Measurements from ENCODE around the gene ATF7IP2.

ATF7IP2 gene

DNA sequence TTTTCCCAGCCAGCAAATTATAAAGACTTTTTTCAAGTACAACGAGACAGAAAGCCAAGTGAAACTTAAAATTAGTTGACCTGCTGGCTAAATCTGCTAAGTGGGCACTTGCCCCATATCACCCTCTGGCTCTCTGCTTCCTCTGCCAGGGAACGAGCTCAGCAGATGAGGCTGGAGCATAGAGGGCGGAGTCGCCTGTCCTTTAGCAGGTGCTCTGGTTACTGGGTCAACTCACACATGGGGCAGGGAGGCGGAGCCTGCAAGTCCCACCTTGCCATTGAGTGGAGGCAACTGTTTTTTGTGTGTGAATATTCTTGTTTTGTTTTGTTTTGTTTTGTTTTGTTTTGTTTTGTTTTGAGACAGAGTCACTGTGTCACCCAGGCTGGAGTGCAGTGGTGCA lies 132.0 kb downstream of the ATF7IP2 start:
- FAIRE-seq = no peak

DNA sequence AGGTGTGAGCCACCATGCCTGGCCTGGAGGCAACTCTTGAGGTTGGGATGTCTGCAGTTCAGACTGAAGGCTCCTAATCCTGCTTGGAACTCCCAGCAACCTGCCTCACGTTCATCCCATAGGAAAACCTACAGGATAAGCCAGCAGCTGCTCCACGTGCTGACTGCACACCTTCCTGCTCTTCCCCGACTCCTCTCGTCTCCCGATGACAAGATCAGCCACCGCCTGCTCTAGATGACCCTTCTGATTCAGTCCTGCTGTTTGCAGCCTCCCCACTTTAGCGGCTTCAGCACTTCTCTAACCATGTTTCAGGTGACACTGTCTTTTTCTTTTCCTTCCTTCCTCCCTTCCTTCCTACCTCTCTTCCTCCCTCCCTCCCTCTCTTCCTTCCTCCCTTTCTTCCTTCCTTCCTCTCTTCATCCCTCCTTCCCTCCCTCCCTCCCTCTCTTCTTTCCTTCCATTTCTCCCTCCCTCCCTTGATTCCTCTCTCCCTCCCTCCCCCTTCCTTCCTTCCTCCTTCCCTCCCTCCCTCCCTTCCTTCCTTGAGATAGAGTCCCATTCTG lies 132.7 kb downstream of the ATF7IP2 start:
- no peak for FAIRE-seq

- no peak for FAIRE-seq
Observed at GRCh38 chr16:10519297-10519696, 133.4 kb downstream of the ATF7IP2 start.

DNA sequence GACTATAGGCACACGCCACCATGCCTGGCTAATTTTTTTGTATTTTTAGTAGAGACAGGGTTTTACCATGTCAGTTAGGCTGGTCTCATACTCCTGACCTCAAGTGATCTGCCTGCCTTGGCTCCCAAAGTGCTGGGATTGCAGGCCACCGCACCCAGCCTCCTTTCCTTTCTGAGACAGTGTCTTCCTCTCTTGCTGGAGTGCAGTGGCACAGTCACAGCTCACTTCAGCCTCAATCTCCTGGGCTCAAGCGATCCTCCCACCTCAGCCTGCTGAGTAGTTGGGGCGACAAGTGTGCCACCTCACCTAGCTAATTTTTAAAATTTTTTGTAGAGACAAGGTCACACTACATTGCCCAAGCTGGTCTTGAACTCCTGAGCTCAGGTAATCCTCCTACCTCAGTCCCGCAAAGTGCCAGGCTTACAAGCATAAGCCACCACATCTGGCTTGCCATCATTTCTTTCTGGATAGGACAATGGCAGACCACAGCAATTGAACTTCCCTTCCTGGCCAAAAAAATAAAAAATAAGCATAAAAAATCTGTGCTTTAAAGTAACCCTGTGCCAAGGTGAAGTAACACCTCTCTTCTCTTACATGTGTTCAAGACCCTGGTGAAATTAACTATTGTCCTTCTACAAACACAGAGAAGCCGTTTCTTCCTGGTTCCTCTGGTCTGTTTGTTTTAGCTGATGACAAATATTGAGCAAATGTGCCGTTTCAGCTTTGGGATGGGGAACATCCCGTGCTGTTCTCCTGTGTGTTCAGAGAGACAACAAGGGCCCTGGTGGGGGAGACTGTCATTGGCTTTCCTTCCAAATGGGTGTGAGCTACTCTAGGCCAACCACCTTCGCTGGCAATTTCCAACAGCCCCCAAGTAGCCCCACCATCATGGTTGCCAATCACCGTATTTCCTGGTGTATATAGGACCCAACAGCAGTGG lies 134.3 kb downstream of the ATF7IP2 start:
- no peak for FAIRE-seq

- no peak for FAIRE-seq
Observed at GRCh38 chr16:10520869-10521578, 135.2 kb downstream of the ATF7IP2 start.

DNA sequence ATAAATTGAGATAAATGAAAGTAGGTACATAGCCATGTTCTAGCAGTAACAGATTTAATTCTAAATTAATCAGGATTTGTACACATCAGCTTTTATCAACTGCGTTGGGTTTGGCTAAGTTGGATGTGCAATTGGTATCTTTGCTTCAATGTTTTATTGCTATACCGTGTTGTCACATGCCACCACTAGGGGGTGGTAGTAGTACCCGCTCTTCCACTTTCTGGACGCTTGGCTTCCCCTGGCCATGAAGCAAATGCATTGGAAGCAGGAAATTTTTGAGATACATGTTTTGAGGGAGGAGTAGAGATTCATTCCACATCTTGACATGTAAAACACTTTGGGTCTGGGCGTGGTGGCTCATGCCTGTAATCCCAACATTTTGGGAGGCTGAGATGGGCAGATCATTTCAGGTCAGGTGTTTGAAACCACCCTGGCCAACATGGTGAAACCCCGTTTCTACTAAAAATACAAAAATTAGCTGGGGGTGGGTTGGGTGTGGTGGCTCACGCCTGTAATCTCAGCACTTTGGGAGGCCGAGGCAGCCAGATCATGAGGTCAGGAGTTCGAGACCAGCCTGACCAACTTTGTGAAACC lies 135.9 kb downstream of the ATF7IP2 start:
- FAIRE-seq = peak; percentile 66

DNA sequence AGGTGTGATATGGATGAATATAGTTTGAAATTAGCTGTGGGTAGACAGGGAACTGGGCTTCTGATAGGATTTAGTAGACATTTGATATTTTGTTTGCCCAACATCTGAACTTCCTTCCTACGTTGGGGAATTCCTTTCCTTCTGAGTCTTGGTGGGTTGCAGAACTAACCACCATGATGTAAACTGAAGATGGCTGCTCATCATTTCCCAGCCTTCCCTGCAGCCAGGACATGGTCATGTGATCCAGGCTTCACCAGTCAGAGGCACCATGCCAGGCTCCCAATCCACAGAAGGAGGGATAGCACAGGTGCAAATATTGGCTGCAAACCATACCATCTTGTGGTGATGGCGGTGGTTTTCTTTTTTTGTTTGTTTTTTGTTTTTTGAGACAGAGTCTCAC lies 137.1 kb downstream of the ATF7IP2 start:
- FAIRE-seq = no peak

GRCh38 chr16:10525214-10525825 lies 139.5 kb downstream of the ATF7IP2 start:
- no peak for FAIRE-seq

GRCh38 chr16:10526962-10527361 lies 141.1 kb downstream of the ATF7IP2 start:
- no peak for FAIRE-seq

DNA sequence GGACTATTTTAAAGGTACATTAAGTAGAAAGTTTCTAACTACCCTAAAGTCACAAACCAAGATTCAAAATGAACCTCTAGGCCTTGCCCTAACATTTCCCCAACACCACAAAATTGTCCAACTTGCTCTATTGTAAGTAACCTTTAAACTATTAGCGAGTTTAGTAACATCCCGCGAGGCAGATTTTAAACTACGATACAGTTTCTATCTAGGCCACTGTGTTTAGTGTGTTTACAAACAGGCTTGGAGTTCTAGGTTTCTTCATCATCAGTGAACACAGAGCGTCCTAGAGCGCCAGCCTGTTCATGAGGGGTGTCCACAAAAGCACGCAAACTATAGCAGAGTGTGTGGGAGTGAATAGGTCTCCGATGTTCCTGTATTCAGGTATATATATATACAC lies 142.8 kb downstream of the ATF7IP2 start:
- no peak for FAIRE-seq

GRCh38 chr16:10529895-10530669 lies 144.2 kb downstream of the ATF7IP2 start:
- FAIRE-seq = no peak

DNA sequence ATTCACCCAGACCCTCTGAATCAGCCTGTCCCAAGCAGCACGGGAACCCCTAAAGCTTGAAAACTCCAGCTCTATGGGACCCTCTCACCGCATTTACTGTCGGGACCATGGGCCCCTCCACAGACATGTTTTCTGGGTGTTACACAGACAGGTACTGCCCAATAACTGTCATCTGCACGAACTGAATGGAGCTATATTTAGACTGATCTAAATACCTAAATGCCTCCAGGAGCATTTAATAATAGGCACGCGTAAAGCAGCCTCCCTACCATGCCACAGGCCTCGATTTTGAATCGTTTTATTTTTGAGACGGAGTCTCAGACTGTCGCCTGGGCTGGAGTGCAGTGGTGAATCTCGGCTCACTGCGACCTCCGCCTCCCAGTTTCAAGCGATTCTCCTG lies 144.8 kb downstream of the ATF7IP2 start:
- FAIRE-seq = no peak

GRCh38 chr16:10531582-10531981 lies 145.7 kb downstream of the ATF7IP2 start:
- FAIRE-seq = no peak
